HG02571 (cell line): Measurements from ENCODE around the gene AFF4.
"Not testable (repeated sequence)": the region's sequence is repeated elsewhere in the genome, so short reads cannot be mapped to it uniquely, and the experiment has no call there.

Experiments used
- ATAC-seq: cut with Tn5 transposase; IDR thresholded peaks from one replicate; pipeline ENCODE4 v1.9.1; 2021; ENCODE audit warnings: mild to moderate bottlenecking, moderate library complexity; ENCODE audit not compliant: unreplicated experiment

AFF4 gene, protein sequence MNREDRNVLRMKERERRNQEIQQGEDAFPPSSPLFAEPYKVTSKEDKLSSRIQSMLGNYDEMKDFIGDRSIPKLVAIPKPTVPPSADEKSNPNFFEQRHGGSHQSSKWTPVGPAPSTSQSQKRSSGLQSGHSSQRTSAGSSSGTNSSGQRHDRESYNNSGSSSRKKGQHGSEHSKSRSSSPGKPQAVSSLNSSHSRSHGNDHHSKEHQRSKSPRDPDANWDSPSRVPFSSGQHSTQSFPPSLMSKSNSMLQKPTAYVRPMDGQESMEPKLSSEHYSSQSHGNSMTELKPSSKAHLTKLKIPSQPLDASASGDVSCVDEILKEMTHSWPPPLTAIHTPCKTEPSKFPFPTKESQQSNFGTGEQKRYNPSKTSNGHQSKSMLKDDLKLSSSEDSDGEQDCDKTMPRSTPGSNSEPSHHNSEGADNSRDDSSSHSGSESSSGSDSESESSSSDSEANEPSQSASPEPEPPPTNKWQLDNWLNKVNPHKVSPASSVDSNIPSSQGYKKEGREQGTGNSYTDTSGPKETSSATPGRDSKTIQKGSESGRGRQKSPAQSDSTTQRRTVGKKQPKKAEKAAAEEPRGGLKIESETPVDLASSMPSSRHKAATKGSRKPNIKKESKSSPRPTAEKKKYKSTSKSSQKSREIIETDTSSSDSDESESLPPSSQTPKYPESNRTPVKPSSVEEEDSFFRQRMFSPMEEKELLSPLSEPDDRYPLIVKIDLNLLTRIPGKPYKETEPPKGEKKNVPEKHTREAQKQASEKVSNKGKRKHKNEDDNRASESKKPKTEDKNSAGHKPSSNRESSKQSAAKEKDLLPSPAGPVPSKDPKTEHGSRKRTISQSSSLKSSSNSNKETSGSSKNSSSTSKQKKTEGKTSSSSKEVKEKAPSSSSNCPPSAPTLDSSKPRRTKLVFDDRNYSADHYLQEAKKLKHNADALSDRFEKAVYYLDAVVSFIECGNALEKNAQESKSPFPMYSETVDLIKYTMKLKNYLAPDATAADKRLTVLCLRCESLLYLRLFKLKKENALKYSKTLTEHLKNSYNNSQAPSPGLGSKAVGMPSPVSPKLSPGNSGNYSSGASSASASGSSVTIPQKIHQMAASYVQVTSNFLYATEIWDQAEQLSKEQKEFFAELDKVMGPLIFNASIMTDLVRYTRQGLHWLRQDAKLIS

DNA sequence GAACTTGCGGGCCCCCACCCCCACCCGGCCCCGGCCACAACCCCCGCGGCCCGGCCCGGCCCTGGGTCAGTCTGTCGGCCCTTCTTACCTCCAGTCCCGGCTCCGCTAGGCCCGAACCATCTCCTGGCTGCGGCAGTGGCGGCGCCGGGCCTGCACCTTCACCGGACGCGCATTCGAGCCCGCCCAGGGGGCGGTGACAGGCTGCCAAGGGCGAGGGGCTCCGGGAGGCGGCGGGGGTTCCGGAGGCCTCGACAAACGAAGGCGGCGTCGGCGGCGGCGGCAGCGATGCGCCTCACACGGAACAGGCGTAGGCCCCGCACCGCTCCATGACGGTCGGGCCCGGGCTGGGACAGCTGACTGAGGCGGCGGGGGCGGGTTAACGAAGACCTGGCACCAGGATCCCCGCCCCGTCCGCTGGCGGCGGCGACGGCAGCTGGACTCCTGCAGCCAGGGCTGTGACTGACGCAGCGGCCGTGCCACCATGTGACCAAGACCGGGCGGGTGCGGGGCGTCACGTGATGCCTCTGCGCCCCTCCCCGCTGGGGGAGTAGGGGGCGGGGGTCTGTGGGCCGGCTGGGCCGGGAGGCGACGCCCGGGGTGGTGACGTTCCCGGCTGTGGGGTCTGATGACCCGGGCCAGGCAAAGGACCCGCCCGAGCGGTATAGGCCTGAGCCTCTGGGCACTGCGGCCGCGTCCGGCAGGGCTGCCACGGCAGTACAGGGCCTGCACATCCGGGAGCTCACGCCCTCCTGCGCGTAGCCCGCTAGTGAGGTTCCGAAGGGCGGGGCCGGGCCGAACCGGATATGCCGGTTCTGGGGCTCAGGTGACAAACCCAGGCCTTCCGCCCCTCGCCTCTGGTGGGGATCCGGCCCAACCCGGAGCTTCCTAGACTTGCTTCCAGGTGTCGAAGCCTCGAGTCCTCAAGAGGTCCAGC is at the start of gene AFF4:
TSS of gene AFF4 (minus strand) at position 464 of the 934 bp plus-strand sequence. CDS start 26,445 bp downstream, outside the sequence.
- ATAC-seq = peak; percentile 93

- not testable (repeated sequence) for ATAC-seq
Observed at GRCh38 chr5:133008455-133008854, 45.0 kb upstream of the AFF4 start.

GRCh38 chr5:133006653-133007052 is 43.2 kb upstream of the AFF4 start:
- ATAC-seq = no peak

DNA sequence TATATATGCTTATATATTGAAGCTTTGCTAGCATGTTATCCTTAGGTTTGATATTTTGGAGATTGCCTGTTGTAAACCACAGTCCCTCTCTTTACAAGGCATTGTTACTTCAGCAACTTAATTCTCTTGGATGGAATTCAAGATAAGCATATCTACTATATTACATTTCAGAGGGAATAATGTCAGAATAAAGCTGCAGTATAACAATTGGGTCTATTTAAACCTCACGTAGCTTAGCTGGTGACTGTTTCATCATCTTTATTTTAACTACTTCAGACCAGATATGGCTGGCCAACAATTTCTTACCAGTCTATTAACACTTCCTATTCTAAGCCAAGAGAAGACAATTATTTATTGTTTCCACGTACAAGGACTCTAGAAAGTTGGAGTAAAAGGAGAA is 35.8 kb upstream of the AFF4 start:
- ATAC-seq = no peak

DNA sequence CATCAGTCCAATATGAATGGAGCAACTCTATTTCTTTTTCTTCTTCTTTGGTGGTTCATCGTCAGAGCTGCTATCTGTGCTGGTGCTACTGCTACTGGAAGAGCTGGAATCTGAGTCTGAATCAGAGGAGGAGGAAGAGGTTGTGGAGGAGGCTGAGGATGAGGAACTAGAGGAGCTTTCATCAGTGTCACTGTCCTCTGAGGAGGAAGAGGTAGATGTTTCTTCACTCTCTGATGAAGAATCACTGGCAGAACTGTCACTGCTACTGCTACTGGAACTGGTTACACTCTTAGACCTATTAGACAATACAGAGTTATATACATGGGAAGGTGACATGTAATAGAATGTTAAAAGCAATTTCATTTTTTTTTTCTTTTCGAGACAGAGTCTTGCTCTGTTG is 35.1 kb upstream of the AFF4 start:
- ATAC-seq = no peak

GRCh38 chr5:132996307-132996706 is 32.9 kb upstream of the AFF4 start:
- ATAC-seq = no peak

DNA sequence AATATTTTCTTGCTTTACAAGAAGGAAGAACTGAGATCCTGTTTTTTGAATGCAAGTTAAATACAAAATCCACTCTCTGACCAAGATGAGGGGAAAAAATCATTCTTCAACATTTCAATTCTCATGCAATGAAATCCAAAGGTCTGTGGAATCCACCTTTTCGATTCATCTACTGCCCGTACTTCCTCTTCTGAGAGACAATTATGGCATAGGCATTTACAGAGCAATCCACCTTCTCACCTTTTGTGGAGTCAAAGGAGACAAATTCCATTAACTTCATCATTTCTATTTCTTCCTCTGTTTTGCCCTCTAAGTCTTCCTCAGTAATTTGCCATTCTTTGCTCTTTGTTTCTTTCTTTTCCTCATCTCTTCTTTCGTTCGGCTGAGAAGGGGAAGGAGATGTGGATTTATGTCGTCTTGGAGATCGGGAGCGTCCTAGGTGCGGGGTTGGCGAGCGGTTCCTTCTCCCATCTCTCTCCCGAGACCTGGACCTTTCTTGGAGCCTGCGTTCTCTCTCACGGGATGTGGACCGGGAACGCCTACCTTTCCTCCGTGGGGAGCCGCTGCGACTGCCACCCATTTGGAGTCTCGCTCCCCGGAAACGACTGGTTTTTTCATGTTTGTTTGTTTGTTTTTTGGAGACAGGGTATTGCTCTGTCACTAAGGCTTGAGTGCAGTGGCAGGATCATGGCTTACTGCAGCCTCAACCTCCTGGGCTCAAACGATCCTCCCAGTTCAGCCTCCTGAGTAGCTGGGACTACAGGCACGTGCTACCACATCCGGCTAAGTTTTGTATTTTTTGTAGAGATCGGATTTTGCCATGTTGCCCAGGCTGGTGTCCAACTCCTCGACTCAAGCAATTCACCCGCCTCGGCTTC is 24.3 kb upstream of the AFF4 start:
- no peak for ATAC-seq

DNA sequence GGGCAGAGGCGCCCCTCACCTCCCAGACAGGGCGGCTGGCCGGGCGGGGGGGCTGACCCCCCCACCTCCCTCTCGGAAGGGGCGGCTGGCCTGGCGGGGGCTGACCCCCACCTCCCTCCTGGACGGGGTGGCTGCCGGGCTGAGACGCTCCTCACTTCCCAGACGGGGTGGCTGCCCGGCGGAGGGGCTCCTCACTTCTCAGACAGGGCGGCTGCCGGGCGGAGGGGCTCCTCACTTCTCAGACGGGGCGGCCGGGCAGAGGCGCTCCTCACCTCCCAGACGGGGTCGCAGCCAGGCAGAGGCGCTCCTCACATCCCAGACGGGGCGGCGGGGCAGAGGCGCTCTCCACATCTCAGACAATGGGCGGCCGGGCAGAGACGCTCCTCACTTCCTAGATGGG is 19.5 kb upstream of the AFF4 start:
- ATAC-seq = not testable (repeated sequence)

DNA sequence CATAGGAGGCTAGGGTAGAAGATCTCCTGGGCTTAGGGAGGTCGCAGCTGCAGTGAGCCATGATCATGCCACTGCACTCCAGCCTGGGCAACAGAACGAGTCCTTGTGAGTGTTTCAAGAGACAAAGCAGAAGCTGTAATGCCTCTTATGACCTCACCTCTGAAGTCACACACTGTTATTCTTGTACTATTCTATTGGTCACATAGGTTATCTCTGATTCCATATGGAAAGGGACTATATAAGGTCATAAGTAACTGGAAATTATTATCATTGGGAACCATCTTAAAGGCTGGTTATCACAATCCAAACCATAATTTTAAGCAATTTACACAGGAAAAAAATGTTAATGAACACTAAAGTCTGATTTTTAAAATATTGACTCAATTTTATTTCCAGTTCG is 17.9 kb upstream of the AFF4 start:
- ATAC-seq = no peak

- no peak for ATAC-seq
Observed at GRCh38 chr5:132979976-132980375, 16.5 kb upstream of the AFF4 start.

DNA sequence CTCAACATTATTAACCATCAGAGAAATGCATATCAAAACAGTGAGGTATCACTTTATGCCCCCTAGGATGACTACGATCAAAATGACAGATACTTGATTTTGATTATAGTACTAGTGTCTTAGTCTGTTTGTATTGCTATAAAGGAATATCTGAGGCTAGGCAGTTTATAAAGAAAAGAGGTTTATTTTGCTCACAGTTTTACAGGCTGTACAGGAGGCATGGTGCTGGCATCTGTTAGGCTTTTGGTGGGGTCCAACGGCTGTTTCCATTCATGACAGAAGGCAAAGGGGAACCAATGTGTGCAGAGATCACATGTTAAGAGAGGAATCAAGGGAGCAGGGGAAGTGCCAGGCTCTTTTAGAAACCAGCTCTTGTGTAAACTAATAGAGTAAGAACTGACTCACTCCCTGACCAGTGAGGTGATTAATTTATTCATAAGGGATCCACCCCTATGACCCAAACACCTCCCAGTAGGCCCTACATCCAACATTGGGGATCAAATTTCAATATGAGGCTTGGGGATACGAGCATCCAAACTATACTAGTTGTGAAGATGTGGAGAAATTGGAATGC is 16.0 kb upstream of the AFF4 start:
- ATAC-seq = no peak

DNA sequence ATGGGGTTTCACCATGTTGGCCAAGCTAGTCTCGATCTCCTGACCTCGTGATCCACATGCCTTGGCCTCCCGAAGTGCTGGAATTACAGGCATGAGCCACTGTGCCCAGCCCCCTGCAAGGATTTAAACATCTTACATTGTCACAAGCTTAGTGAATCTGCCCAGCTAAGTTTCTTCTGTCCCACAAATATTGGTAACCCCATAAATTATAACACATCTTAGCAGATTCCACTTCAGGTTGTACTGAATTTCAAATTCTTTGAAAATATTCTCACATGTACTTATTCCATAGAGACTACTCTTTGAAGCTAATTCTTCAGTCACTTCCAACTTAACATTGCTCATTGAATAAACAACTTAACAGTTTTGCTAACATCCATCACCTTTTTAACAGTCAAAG is 13.4 kb upstream of the AFF4 start:
- ATAC-seq = no peak

- not testable (repeated sequence) for ATAC-seq
Observed at GRCh38 chr5:132972436-132972828, 9.0 kb upstream of the AFF4 start.

GRCh38 chr5:132971483-132972435 is 8.3 kb upstream of the AFF4 start:
- no peak for ATAC-seq

DNA sequence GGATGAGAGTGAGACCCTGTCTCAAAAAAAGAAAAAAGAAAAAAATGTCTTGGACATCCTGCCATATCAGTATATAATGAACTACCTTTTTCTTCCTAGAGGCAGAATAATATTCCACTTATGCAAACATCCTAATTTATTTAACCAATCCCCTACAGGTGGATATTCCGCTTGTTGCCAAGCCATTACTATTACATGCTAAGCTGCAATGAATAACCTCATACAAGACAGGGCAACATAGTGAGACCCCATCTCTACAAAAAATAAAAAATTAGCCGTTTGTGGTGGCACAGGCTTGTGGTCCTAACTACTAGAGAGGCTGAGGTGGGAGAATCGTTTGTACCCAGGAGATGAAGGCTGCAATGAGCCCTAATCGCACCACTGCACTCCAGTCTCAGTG is 1.7 kb upstream of the AFF4 start:
- no peak for ATAC-seq

DNA sequence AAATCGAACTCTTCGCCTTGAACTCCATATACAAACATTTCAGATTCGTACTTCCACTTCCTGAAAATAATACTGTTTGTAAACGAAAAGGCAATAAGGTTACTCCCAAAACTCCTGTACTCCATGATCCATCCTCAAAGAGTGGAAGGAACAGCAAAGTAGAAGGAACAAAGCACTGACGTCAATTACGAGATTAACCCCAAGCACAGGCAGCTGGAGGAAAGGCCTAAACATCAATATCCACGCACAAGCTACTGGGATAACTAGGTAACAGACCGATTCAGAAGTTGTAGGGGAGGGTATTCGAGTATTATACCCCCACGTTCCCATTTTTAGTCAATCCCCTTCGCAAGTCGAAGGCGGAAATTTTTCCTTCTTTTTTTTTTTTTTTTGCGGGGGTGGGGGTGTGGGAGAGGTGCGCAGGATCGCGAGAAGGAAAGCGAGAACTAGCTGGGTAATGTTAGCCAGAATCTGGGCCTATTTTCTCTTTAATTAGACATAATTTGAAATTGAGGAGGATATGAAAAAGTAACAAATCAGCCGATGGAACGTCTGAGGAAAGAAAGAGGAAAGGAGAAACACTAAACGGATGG is 909 bp downstream of the AFF4 start:
- no peak for ATAC-seq

- ATAC-seq = no peak
Observed at GRCh38 chr5:132961887-132962286, 1.5 kb downstream of the AFF4 start.
